Measurements from ENCODE around the gene CATSPERZ.

Gene CATSPERZ

GRCh38 chr11:64284962-64285884, 14.9 kb upstream of the CATSPERZ start, which contains the start of gene GPR137:
GPR137 (plus strand) TSS chr11:64285848; CDS start chr11:64286525, 677 bp downstream.
- no peak for DNase-seq (ENCODE audit: low read depth, low spot score)

GRCh38 chr11:64285885-64286800, 14.0 kb upstream of the CATSPERZ start:
- no peak for DNase-seq (ENCODE audit: low read depth, low spot score)

- DNase-seq (ENCODE audit: low read depth, low spot score): no peak
These were observed 13.4 kb upstream of the CATSPERZ start for GRCh38 chr11:64286801-64287159.

- DNase-seq (ENCODE audit: low read depth, low spot score): no peak
These were observed 12.3 kb upstream of the CATSPERZ start for GRCh38 chr11:64287676-64288352.

- no peak for DNase-seq (ENCODE audit: low read depth, low spot score)
These were observed 11.8 kb upstream of the CATSPERZ start for GRCh38 chr11:64288353-64288750.

- DNase-seq (ENCODE audit: low read depth, low spot score): no peak
These were observed 11.1 kb upstream of the CATSPERZ start for GRCh38 chr11:64289002-64289564.

GRCh38 chr11:64290352-64291261, 9.6 kb upstream of the CATSPERZ start:
- DNase-seq (ENCODE audit: low read depth, low spot score): no peak

- DNase-seq (ENCODE audit: low read depth, low spot score): no peak
These were observed 8.9 kb upstream of the CATSPERZ start, which contains the start of gene KCNK4 for GRCh38 chr11:64291262-64291751. KCNK4 (plus strand) TSS chr11:64291302; CDS start chr11:64293019, 1,717 bp downstream.

- DNase-seq (ENCODE audit: low read depth, low spot score): no peak
These were observed 8.3 kb upstream of the CATSPERZ start for GRCh38 chr11:64291752-64292459.

- DNase-seq (ENCODE audit: low read depth, low spot score): no peak
These were observed 7.5 kb upstream of the CATSPERZ start for GRCh38 chr11:64292460-64293254.

GRCh38 chr11:64294774-64295173, 5.4 kb upstream of the CATSPERZ start:
- DNase-seq (ENCODE audit: low read depth, low spot score): no peak

GRCh38 chr11:64295760-64296159, 4.4 kb upstream of the CATSPERZ start:
- no peak for DNase-seq (ENCODE audit: low read depth, low spot score)

- no peak for DNase-seq (ENCODE audit: low read depth, low spot score)
These were observed 3.9 kb upstream of the CATSPERZ start for GRCh38 chr11:64296236-64296635.

- DNase-seq (ENCODE audit: low read depth, low spot score): no peak
These were observed 3.1 kb upstream of the CATSPERZ start for GRCh38 chr11:64296830-64297698.

- no peak for DNase-seq (ENCODE audit: low read depth, low spot score)
These were observed 2.3 kb upstream of the CATSPERZ start for GRCh38 chr11:64297699-64298358.

- no peak for DNase-seq (ENCODE audit: low read depth, low spot score)
These were observed 952 bp upstream of the CATSPERZ start for GRCh38 chr11:64298966-64299846.
